HUDEP-2 (cell line): ENCODE measurements around the gene C1QTNF9.
"Not testable (repeated sequence)": the region's sequence is repeated elsewhere in the genome, so short reads cannot be mapped to it uniquely, and the experiment has no call there.

Experiments
- DNase-seq, 76 experiments: peaks; one replicate each; lab custom pipeline; 2025; ENCODE audit not compliant: unreplicated experiment in 76 of 76; lab: John Stamatoyannopoulos, UW

C1QTNF9 gene

DNA sequence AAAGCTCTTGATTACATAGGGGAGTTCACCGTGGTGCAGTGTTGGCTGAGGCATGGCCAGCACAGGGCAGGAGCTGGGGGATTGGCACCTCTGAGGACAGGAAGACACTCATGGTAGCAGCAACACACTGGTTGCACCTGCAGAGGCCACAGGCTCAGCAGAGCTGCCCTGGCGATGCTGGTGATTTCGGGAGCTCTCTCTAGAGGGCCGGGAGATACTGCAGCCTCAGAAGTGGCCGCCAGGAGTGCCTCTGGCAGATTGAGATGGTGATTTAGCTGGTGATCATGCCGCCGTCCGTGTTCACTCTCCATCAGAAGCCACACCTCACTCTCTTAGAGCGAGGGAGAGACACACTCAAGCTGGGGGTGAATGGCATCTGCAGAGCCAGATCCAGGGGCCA, 49.9 kb downstream of the C1QTNF9 start:
- not testable (repeated sequence) for DNase-seq

DNA sequence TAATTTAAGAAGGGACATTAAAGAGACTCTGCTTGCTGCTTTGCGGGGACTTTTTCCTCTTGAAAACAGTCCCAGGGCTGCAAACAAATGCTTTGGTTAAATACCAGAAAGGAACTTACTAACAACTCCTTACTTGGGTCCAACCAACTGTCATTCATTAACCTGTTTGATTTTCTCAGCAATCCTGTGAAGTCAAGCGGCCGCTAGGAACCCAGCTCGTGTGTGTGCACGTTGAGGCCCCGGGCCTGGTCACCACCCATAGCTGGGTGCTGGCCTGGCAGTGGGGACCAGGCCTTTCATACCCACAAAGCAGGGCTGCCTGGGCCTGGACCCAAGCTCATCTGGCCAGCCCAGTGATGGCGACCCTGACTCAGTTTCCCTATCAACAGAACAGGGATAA, 50.7 kb downstream of the C1QTNF9 start:
- DNase-seq, result no peak

DNA sequence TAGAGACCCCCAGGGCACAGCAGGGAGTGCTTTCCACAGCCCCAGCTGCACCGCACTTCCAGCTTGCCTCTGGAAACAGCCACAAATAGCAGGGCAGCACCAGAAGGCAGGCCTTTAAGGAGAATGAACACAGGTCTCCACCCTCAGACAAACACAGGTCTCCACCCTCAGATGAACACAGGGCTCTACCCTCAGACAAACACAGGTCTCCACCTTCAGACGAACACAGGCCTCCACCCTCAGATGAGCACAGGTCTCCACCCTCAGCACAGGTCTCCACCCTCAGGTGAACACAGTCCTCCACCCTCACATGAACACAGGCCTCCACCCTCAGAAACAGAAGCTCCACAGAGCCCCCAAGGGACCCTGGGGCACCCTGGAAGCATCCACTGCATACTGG, 51.7 kb downstream of the C1QTNF9 start:
- no peak for DNase-seq

DNA sequence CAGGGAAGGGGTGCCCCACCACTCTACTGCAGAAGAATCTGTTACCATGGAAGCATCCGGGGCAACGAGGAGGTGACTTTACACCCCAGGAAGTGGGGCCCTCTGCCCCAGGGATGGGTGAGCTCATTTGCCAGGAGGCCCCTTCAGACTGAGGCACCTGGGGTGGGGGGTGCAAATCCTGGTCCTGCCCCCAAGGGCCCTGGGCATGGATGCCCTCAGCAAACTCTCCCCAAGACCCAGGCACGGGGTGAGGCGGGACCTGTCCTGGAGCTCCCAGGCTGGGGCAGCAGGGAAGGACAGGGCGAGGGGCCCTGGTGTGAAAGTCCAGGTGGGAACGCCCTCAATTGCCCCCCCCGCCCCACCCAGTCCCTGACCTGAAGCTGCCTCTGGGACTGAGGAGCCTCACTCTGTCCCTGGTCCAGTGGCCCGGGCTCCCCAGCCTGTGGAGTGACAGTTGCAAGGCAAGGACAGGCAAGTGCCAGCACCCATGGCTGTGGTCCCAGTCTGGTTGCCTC, 52.5 kb downstream of the C1QTNF9 start:
- no peak for DNase-seq

DNA sequence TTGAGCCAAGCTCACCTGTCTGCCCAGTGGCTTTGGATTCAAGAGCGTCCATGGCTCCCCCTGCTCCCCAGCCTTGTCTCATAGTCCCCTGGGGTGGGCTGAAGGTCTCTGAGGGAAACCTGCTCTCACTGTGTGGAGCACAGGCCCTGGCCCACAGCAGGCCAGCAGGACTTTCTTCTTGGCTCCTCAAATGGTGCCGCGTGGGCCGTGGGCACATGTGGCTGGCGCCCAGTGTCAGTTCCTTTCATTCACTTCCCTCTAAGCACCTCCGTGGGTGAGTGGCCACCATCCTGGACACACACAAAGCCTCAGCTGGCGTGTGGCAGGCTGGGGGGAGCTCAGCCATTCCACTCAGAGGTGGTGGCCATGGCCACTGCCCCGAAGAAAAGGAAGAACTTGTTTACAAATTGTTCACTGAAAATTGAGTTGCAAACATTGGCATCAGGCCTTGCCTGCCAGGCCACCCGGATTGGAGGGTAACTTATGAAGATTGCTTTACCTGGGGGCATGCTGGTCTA, 53.1 kb downstream of the C1QTNF9 start:
- DNase-seq, result no peak

DNA sequence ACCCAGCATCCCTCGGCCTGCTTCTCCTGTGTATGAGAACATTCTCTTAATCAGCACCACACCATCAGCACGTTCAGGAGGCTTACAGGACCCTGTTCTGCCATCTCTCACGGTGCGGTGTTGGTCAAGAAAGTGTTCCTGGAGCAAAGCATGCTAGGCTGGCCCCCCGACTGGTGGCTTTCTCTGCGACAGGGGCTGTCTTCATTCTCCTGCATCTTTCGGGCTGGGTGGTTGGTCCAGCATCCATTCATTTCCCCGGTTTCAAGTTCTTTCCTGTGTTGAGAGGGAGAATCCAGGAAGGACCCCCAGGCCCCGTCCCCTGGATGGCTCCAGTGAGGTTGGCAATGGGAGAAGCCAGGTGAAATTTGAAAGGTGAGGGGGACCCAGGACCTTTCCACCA, 55.8 kb downstream of the C1QTNF9 start:
- DNase-seq, result no peak

DNA sequence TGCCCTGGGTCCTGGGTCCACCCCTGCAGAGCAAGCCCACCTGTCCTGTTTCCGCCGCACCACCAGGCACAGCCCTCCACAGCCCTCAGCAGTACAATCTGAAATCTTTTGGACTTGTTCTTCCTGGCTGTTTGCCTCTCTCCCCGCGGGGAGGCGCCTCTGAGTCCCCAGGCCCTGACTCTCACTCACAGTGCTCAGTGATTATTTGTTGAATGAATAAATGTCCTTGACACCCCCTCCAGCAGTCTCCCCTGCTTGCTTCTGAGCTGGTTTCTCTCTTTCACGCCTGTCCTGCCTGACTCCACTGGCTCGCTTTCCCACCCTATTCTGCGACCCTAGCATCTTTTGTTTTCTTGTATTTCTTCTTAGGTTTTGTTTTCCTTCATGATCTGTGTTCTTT, 56.9 kb downstream of the C1QTNF9 start:
- DNase-seq, result not testable (repeated sequence)

DNA sequence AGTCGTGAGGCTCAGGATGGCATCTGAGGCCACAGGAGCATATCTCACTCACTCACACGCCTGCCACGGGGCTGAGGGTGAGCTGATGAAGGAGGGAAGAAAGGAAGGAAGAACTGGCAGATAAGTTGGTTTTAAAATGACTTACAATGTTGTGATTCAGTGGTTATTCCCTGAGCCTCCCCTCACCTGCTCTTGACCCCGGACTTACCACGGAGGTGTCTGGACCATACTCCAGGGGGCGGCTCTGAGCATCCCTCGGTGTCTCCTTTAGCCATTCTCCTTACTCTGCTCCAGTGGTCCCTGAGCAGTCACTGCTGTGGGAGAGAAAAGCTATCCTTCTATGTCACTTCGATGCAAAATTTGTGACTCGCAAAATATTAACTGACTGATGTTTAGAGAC, 61.9 kb downstream of the C1QTNF9 start:
- not testable (repeated sequence) for DNase-seq
